ENCODE measurements around the gene DGKZ.

DNA sequence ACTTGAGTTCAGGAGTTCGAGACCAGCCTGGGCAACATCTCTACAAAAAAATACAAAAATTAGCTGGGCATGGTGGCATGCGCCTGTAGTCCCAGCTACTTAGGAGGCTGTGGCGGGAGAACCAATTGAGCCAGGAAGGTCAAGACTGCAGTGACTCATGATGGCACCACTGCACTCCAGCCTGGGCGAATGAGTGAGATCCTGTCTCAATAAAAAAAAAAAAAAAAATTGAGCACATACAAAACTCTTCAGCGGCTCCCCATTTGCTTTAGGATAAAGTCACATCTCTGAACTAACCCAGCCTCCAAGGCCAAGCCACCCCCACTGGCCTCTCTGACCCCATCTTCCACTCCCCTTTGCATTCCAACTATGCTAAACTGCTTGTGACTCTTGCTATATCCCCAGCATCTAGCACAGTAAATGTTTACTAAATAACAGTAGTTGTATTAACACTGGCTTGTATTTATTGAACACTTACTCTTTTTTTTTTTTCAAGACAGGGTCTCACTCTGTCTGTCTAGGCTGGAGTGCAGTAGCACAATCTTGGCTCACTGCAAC is 40.9 kb upstream of the DGKZ start:
- TF ChIP-seq HDGF (IDR thresholded peaks at IDR 0.05; ENCODE audit: borderline replicate concordance) = no peak
- no peak for TF ChIP-seq NFRKB (IDR thresholded peaks at IDR 0.05)

Data from HEK293T (cell line).